GM21390 (cell line): ENCODE results near the gene RBBP8NL.

ENCODE experiments used
- ATAC-seq: cut with Tn5 transposase; IDR thresholded peaks from one replicate; pipeline ENCODE4 v1.9.1; 2021; ENCODE audit not compliant: unreplicated experiment

Gene RBBP8NL

DNA sequence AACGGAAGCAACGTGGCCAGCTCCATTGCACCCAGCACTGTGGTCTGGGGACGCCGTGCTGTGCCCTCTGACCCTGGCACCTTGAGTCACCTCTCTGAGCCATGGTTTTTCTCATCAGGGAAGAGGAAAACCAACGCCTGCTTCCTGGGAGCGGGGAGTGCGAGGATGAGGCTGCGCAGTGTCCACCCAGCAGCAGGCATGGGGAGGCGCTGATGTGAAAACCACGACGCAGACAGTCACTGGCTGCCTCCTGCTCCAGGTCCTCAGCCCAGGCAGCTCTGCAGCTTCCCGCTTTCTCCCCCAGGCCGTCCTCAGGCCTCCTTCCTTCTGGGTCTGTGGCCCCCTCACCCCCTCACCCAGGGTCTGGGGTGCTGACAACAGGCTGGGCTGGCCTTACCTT lies 34.5 kb upstream of the RBBP8NL start:
- ATAC-seq: no peak

DNA sequence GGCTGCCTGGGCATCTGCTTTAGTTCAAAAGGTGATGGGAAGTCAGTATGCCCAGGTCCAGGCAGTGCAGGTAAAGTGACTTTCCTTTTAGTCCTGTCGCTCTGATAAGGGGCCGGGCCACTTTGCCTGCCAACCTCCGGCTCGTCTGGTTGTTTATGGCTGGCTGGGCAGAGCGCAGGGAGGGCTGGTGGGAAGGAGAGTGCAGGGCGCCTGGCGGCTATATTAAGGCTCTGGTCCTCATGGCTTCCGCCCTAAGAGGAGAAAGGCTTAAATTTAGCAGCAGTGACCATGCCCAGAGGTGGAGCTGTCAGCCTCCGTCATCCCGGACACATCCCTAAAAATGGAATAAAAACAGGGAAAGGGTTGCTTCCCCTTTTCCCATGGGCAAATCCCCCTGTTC lies 33.8 kb upstream of the RBBP8NL start:
- ATAC-seq: no peak

DNA sequence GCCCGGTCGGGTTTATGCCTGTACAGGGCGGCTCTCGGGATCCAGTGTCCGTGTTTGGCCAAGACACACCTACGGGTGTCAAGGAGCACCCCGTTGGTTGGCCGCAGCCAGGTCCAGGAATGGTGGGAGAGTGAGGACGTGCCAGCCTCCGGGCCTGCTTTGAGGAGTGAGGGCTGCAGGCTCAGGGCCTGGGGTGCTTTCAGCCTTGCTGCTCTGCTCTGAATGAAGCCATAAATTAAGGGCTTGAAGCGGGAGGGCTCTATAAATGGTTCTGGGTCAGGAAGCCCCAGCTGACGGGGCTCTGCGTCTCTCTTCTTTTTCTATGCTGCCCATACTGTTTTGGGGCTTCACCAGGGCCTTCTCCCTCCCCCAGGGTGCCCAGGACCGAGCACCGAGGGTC lies 33.3 kb upstream of the RBBP8NL start:
- no peak for ATAC-seq

DNA sequence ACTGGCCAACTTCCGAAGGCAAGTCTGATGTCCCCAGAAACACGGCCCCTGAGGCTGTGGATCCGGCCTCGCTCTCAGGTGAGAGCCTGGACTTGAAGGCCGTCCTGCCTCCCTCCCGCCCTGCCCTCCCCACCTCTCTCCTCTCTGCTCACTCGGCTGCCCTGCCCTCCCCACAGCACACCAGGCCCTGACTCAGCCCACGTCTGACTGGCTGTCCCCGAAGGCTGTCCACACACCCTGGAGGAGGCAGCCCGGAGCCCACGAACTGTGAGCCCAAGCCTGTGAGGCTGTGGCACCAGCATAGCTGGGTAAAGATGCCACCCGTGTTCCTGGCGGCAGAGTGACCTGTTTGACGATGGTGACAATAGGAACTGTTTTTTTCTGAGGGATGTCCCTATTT lies 32.1 kb upstream of the RBBP8NL start:
- no peak for ATAC-seq

DNA sequence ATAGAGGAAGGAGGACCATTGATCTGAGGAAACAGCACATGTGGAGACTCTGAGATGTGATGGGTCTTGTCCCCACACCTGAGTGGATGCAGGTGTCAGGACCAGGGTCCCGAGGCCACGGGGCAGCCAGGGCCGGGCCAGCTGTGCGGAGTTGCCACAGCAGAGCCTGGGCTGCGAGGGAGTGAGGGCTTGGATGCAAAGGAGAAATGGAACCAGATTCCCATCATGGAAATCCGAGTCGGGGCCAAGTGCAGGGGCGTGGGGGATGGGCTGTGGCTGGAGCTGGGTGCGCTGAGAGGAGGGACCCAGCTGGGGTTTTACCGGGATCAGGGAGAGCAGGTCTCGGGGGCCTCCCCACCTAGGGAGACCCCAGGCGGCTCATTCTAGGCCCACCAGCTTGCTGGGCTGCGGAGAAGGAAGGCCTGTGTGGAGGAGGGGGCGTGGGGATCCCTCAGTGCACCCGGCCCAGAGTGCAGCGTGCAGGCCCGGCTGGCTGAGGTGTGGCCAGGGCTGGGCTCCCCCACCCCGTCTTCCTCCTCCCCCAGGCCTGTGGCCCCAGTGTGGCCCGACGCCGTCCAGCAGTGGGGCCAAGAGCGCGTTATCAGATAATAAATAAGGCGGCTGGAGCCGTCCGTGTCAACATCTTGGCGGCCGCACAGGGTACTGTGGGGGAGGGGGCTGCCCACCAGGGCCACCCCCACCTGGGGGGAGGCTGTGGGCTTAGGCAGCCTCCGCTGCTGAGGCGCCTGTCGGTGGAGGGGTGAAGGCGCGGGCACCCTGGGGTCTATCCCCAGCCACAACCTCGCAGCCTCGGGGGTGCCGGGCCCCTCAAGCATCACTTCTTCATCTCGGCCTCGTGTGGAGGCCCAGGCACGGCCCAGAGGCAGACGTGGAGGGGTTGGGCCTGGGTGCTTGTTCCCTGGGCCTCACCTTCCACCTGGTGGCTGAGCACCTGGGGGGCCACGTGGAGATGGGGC lies 31.2 kb upstream of the RBBP8NL start:
- ATAC-seq: no peak

DNA sequence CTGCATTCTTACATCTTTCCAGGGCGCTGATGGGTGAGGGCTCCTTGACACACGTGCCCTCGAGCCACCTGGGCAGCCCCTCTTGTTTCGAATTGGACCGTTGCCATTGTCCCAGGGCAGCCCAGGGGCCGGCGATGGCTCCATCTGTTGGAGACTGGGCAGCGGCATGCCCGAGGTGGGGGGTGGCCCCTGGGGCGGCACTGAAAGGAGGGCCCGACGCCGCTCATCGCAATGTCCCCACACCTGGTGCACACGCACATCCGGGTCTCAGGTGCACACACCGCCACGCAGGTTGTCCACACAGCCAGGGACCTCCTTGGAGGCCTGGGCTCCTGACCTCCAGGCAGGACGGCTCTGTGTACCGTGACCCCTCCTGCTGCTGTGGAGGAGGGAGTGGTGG lies 30.5 kb upstream of the RBBP8NL start:
- ATAC-seq: no peak

DNA sequence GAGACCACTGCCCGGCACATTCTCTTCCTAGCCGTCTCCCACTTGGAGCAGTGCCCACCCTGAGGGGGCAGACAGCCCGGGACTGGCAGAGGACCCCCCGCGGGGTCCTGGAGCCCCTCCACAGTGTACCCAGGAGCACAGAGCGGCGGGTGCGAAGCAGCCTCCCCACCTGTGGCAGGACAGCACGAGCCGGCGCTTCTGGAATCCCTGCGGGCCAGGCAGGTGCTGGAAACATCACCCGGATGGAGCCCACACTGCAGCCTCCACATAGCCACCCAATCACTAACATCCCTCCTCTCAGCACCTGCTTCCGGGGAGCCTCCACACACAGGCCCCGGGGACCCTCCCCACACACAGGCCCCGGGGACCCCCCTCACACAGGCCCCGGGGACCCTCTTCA lies 29.8 kb upstream of the RBBP8NL start:
- ATAC-seq: no peak

DNA sequence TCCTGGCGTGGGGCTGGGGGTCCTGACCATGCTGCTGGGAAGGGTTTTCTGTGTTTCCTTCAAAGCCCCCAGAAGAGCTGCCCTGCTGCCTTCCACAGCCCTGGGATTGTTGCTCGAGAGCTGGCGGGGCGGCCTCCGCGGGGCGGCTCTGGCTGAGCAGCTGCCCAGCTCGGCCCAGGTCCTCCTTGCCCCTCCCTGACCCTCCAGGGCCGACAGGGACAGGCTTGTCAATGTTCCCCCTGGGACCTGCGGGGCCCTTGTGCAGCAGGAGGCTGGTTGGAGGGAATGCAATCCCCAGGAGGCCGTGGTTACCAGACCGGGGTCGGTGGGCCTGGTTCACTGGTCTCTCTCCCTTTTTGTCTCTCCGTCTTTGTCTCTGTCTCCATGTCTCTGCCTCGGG lies 28.6 kb upstream of the RBBP8NL start:
- no peak for ATAC-seq

DNA sequence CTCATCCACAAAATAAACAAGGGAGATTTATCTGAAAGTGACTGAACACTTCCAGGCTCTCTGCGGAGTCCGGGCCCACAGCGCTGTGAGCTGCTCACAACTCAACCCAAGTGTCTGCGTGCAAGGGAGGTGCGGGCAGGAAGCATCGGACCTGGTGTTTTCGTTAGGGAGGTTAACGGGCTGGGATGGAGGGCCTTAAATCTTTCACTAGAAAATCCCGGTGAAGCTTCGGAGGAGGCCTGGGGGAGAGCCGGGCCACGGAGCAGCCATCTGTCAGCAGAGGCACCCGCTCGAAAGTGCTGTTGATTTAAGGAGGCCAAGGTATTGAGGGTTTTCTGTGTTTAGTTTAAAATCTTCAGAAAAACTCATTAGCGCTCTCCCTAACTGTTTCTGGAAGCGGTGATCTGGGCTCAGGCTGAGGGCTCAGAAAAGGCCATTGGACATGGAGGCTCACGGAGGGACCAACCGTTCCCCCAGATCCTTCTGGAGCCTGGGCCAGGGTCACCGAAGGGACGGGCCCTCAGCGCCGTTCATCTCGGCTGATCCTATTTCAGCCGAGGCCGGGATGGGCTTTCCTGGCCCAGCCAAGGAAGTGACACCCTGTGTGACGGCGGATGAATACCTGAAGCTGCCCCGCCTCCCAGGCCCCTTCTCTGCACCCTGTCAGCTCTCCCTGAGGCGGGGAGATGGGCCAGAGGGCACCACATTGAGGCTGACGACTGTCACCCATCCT lies 27.7 kb upstream of the RBBP8NL start:
- no peak for ATAC-seq

DNA sequence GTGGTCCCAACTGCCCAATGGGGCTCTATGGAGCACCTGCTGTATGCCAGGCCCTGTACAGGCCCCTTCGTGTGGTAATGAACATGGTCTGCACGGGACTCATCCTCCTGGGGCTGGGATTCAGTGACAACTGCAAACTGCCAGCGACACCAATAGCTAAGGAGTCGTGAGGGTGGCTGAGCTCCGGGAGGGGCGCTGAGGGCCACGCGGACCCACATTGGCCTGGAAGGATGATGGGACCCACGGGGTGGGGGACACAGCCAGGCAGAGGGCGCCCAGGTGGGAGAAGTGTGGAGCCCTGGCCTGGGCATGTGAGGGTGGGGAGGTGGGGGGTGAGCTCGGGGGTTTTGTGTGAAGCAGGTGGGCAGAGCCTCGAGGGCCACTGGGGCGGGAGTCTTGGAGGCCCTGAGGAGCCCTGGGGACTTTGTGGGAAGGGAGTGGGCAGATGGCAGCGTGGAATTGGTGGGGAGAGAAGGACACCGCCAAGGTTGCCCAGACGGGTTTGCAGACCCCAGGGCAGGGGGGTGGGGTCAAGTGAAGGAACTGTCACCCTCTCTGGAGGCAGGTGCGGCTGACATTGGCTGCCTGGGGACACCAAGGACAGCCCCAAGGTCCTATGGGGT lies 26.0 kb upstream of the RBBP8NL start:
- no peak for ATAC-seq

DNA sequence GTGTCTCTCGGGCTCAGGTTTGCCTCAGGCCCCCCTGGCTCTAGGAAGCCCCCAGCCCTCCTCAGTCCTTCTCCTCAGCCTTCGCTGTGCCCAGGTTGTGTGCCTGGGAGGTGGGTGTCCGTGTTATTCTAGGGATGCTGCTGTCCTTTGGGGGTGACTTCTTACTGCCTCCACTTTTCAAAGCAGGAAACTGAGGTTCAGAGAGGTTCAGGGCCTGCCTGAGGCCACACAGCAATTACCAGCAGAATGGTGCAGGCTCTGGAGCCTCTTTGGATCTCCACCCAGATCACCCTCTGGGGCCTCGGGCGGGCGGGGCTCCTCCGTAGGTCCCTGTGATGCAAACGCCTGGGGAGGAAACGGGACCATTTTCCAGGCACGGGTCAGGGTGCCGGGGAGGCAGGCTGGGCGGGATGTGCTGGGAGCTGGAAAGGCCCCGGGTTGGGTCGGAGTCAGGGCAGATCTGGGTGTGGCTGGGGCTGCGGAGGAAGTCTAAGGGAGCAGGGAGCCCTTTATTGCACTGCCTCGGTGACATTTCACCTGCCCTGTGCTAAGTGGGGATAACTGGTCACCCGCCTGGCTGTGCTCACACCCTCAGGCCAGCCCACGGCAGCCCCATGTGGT lies 25.2 kb upstream of the RBBP8NL start:
- ATAC-seq: no peak

DNA sequence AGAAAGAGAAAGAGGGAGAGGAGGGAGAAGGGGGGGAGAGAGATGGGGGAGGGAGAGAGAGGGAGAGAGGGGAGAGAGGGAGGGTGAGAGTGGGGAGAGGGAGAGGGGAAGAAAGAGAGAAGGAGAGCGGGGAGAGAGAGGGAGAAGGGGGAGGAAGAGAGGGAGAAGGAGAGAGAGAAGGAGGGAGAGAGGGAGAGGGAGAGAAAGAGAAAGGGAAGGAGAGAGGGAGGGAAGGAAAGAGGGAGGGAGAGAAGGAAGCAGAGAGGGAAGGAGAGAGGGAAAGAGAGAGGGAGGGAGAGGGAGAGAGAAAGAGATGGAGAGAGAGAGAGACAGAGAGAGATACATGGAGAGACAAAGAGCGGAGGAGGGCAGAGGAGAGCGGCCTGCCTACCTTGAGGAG lies 24.6 kb upstream of the RBBP8NL start:
- ATAC-seq: no peak

DNA sequence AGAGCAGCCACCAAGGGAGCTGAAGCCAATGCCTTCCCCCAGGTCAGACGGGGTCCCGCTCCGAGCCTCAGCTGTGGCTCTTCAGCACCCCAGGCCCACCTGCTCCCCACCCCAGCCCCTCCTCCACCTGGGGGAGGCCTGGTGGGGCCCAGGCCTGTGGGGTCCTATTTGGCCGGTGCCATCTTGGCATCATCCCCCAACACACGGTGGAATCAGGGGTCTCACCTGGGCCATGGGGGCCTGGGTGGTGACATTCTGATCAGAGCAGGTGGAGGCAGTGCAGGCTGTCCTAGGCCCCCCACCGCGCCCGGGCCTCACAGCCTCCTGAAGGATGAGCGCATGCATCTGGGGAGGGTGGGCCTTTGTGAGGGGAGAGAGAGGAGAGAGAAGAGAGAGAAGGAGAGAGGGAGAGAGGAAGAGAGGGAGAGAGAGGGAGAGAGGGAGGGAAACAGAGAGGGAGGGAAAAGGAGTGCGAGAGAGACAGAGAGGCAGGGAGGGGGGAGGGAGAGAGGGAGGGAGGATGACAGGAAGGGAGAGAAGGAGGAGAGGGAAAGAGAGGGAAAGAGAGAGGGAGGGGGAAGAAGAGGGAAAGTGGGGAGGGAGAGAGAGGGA lies 23.9 kb upstream of the RBBP8NL start:
- ATAC-seq: no peak

DNA sequence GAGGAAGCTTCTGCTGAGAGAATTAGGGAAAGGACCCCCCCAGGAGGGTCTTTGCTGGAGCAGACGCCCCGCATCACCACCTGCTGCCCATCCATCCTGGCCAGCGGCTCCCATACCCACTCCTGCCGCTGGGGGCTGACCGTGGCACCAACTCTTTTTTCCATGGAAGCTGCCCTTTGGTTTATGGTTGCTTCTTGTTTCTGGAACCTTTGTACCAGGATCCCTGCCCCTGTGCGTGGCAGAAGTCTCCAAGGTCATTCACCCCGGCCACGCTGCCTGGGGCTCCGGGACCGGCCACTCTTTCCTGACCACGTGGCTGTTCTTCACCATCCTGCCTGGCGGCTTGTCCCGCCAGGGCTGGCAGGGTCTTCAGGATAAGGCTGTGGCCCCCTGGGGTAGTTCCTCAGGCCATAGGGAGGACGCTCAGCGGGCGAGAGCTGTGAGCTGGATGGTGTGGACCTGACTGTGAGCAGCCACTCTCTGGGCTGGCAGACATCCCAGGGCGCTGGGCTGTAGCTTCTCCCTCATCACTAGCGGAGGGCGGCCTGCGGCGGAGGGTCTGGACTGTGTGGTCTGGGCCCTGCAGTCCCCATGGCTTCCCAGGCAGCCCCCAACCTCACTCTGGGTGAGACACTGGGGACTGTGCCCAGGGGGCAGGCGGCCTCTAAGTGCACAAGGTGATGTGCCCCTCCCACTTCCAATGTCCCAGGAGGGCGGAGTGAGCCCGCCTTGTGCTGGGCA lies 22.8 kb upstream of the RBBP8NL start:
- no peak for ATAC-seq

DNA sequence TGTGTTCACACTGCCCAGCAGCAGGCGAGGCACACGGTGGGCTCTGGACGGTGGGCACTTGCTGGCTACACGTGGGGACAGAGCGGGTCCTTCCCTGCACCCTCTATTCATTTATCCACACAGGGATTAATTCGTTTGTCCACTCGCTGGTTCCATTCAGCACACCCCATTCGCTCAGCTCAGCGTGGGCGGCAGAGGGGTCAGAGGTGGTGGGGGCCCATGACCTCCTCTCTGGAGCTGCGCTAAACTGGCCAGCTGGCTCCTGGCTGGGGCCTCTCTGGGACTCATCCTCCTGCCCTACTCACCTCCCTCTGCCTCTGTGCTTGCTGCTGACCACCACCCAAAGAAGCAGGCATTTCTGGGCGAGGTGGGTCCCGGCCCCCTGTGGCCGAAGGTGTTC lies 21.4 kb upstream of the RBBP8NL start:
- no peak for ATAC-seq

DNA sequence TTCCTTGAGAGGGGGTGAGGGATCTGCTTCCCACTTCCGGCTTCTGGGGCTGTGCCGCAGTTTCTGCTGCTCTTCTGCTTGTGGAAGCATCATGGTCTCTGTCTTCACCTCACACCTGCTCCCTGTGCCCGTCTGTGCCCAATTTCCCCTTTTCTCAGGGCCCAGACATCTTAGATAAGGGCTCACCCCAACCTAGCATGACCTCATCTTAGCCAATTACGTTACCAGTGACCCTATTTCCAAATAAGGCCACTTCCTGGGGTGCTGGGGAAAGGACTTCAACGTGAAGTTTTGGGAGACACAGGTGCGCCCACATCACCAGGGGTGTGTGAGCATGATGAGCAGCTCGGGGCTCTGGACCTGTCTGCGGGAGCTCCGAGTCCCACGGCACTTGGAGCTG lies 20.7 kb upstream of the RBBP8NL start:
- ATAC-seq: no peak

DNA sequence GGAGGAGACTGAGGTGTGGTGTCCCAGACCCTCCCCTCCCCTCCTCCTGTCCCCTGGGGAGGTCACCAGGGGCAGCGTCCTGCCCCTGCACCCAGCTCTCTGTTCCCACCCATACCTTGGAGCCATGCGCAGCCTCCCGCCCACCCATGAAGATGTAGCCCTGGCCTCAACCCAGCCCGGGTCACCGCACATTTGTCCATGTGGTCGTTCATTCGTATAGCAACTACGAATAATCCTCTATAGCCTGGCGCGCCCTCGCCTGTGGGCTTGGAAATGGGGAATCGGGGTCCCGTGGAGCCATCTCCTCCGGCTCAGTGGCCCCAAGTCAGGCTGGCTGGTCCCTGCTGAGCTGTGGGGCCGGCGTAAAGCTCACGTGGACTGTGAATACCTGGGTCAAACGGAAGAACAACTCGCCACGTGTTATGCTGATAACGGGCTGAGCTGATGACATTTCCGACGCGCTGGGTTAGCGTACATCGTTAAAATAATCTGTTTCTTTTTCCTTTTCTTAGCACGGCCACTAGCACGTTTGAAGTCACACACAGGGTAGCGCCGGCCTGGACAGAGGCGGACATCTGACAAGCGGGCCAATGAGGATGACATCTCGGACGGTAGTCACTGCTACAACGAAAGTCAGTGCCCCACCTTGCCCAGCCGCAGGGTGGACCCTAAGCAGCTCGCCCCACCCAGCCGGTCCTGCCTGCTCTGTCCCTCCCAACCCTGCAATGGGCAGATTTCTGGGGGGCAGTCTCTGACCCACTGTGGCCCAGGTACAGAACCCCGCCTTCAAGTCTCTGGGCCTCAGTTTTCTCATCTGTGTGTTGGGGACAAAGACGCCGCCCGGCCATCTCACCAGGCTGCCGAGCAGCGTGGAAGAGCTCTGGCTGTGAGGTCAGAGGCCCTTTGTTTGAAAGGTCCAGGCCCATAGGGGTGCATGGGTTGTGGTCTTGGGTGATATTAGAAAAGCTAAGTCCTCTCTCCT lies 19.8 kb upstream of the RBBP8NL start:
- ATAC-seq: no peak

DNA sequence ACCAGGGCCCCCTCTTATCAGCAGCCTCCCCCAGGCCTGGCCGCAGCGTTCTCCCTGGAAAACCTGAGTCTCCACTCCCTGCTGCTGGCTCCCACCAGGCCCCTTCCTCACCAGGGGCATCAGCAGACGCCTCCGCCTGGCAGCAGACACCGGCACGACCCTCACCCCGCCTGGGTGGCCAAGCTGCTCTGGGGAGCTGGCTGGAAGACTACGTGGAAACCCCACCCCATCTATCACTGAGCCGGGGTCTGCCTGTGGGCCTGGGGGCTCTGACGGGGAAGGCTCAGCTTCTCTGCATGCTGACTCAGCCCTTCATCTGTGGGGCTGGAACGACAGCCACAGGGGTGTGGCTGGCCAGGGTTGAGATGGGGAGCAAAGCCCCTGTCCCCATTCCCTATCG lies 19.1 kb upstream of the RBBP8NL start:
- no peak for ATAC-seq
